Measurements from ENCODE around the gene RPS6KA2. TPM values are rescaled to one million over a fixed set of nuclear protein-coding genes. Genes with fewer than 3 reads are reported as not detected.
A peak's percentile ranks its signal among the peaks of the same experiment; 100 is the strongest.

Gene RPS6KA2
- total RNA-seq, 1 donor from 2014 or later, result 10.4 TPM

GRCh38 chr6:166598441-166599138 is 28.5 kb downstream of the RPS6KA2 start:
- no peaks in the 10 kb centered on the region for H3K27me3 ChIP-seq (ENCODE audit: control insufficient read depth in 3 of 3, insufficient read depth in 3 of 3, low read length in 3 of 3)
- peaks cover 4 to 17% (median 8%) of the 10 kb centered on the region in 3 donors for H3K4me1 ChIP-seq (ENCODE audit: control insufficient read depth in 3 of 3, insufficient read depth in 3 of 3, low read length in 3 of 3)
- peak overlapping the region; percentile 67 for H3K27ac ChIP-seq (ENCODE audit: low read depth, low read length)
- peaks cover 0 to 6% (median 5%) of the 10 kb centered on the region in 3 donors for H3K36me3 ChIP-seq (ENCODE audit: control insufficient read depth in 3 of 3, insufficient read depth in 3 of 3, low read length in 3 of 3)
- H3K9ac ChIP-seq (ENCODE audit: low read depth in 1 of 3, low read length in 3 of 3), result peak overlapping the region in 1 of 3 donors; percentile 41
- no peaks in the 10 kb centered on the region for H3K9me3 ChIP-seq (ENCODE audit: control insufficient read depth in 3 of 3, low read length in 3 of 3)
- no peak overlapping the region for H3K4me3 ChIP-seq (ENCODE audit: low read length in 3 of 3)

GRCh38 chr6:166597711-166598440 is 29.2 kb downstream of the RPS6KA2 start:
- Histone ChIP-seq H3K27ac (ENCODE audit: low read depth, low read length) (peak overlapping the region; percentile 26), H3K27me3 (ENCODE audit: control insufficient read depth in 3 of 3, insufficient read depth in 3 of 3, low read length in 3 of 3) (no peaks in the 10 kb centered on the region), H3K9me3 (ENCODE audit: control insufficient read depth in 3 of 3, low read length in 3 of 3) (no peaks in the 10 kb centered on the region), H3K36me3 (ENCODE audit: control insufficient read depth in 3 of 3, insufficient read depth in 3 of 3, low read length in 3 of 3) (peaks cover 0 to 2% (median 0%) of the 10 kb centered on the region in 3 donors), H3K4me1 (ENCODE audit: control insufficient read depth in 3 of 3, insufficient read depth in 3 of 3, low read length in 3 of 3) (peaks cover 3 to 17% (median 4%) of the 10 kb centered on the region in 3 donors), H3K9ac (ENCODE audit: low read depth in 1 of 3, low read length in 3 of 3) (no peak overlapping the region), H3K4me3 (ENCODE audit: low read length in 3 of 3) (no peak overlapping the region)

DNA sequence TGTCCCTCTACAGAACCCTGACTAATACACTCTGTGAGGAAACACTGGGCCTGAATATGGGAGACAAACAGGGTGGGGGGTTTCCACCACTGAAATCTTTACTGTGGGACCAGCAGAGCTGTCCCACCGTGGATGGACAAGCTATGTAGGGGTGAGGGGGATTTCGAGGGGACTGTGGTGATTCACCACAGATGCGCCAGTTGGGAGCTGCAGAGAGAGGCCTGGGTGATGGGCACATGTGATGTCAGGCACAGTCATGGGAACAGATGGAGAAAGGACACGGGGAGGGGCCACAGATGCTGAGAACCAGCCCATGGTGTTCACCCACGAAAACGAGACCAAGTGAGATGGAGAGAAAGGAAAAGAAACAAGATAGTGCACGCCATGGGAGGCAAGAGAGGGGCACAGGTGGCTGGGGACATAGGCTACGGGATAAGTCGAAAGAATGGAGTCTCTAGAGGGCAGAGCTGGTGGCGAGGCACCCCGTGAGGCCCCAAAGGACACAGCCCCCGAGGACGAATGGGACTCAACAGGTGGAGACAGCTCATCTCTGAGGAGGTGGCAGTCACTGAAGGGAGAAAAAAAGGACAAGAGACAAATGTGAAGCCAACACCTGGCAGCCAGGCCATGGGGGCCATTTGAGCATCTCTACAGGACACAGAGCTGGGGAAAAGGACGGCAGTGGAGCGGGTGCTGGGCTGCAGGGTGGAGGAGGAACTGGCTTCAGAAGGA is 30.1 kb downstream of the RPS6KA2 start:
- Histone ChIP-seq H3K27me3 (ENCODE audit: control insufficient read depth in 3 of 3, insufficient read depth in 3 of 3, low read length in 3 of 3) (no peaks in the 10 kb centered on the region), H3K9ac (ENCODE audit: low read depth in 1 of 3, low read length in 3 of 3) (no peak overlapping the region), H3K4me1 (ENCODE audit: control insufficient read depth in 3 of 3, insufficient read depth in 3 of 3, low read length in 3 of 3) (peaks cover 4 to 19% (median 10%) of the 10 kb centered on the region in 3 donors), H3K9me3 (ENCODE audit: control insufficient read depth in 3 of 3, low read length in 3 of 3) (no peaks in the 10 kb centered on the region), H3K27ac (ENCODE audit: low read depth, low read length) (no peak overlapping the region), H3K36me3 (ENCODE audit: control insufficient read depth in 3 of 3, insufficient read depth in 3 of 3, low read length in 3 of 3) (no peaks in the 10 kb centered on the region), H3K4me3 (ENCODE audit: low read length in 3 of 3) (no peak overlapping the region)

GRCh38 chr6:166595949-166596348 is 31.1 kb downstream of the RPS6KA2 start:
- Histone ChIP-seq H3K27ac (ENCODE audit: low read depth, low read length) (no peak overlapping the region), H3K36me3 (ENCODE audit: control insufficient read depth in 3 of 3, insufficient read depth in 3 of 3, low read length in 3 of 3) (no peaks in the 10 kb centered on the region), H3K4me3 (ENCODE audit: low read length in 3 of 3) (no peak overlapping the region), H3K9ac (ENCODE audit: low read depth in 1 of 3, low read length in 3 of 3) (no peak overlapping the region), H3K27me3 (ENCODE audit: control insufficient read depth in 3 of 3, insufficient read depth in 3 of 3, low read length in 3 of 3) (no peaks in the 10 kb centered on the region), H3K9me3 (ENCODE audit: control insufficient read depth in 3 of 3, low read length in 3 of 3) (no peaks in the 10 kb centered on the region), H3K4me1 (ENCODE audit: control insufficient read depth in 3 of 3, insufficient read depth in 3 of 3, low read length in 3 of 3) (peaks cover 4 to 21% (median 12%) of the 10 kb centered on the region in 3 donors)

GRCh38 chr6:166595061-166595780 is 31.8 kb downstream of the RPS6KA2 start:
- Histone ChIP-seq H3K9me3 (ENCODE audit: control insufficient read depth in 3 of 3, low read length in 3 of 3) (no peaks in the 10 kb centered on the region), H3K27ac (ENCODE audit: low read depth, low read length) (no peak overlapping the region), H3K27me3 (ENCODE audit: control insufficient read depth in 3 of 3, insufficient read depth in 3 of 3, low read length in 3 of 3) (no peaks in the 10 kb centered on the region), H3K9ac (ENCODE audit: low read depth in 1 of 3, low read length in 3 of 3) (no peak overlapping the region), H3K36me3 (ENCODE audit: control insufficient read depth in 3 of 3, insufficient read depth in 3 of 3, low read length in 3 of 3) (no peaks in the 10 kb centered on the region), H3K4me1 (ENCODE audit: control insufficient read depth in 3 of 3, insufficient read depth in 3 of 3, low read length in 3 of 3) (peaks cover 7 to 22% (median 15%) of the 10 kb centered on the region in 3 donors), H3K4me3 (ENCODE audit: low read length in 3 of 3) (no peak overlapping the region)

GRCh38 chr6:166592821-166593220 is 34.2 kb downstream of the RPS6KA2 start:
- no peaks in the 10 kb centered on the region for H3K27me3 ChIP-seq (ENCODE audit: control insufficient read depth in 3 of 3, insufficient read depth in 3 of 3, low read length in 3 of 3)
- no peaks in the 10 kb centered on the region for H3K9me3 ChIP-seq (ENCODE audit: control insufficient read depth in 3 of 3, low read length in 3 of 3)
- H3K4me1 ChIP-seq (ENCODE audit: control insufficient read depth in 3 of 3, insufficient read depth in 3 of 3, low read length in 3 of 3), result peaks cover 22 to 32% (median 29%) of the 10 kb centered on the region in 3 donors
- H3K4me3 ChIP-seq (ENCODE audit: low read length in 3 of 3), result no peak overlapping the region
- no peak overlapping the region for H3K27ac ChIP-seq (ENCODE audit: low read depth, low read length)
- no peak overlapping the region for H3K9ac ChIP-seq (ENCODE audit: low read depth in 1 of 3, low read length in 3 of 3)
- H3K36me3 ChIP-seq (ENCODE audit: control insufficient read depth in 3 of 3, insufficient read depth in 3 of 3, low read length in 3 of 3), result no peaks in the 10 kb centered on the region

DNA sequence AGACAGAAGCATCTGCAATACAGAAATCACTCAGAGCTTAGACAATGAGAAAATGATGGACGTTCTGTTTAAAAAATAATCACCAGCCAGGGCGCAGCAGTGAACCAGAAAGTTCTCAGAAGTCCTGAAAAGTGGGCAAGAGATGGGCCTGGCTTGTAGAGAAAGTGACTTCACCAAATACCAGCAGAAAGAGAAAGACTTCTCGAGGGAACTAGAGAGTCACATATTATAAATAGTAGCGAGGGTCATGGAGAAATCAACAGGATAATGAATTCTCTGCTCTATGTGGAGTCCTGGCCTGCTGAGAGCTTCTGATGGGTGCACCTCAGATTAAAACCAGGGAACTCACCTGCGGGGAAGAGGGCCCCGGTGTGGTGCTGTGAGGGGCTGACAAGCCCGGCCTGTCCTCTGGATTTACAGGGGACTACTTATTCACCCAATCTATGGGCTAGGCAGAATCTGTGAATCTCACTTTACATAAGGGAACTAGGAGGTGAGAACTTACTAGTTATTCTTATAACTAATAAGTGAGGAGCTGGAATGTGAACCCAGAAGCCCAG is 35.0 kb downstream of the RPS6KA2 start:
- H3K36me3 ChIP-seq (ENCODE audit: control insufficient read depth in 3 of 3, insufficient read depth in 3 of 3, low read length in 3 of 3), result no peaks in the 10 kb centered on the region
- no peak overlapping the region for H3K27ac ChIP-seq (ENCODE audit: low read depth, low read length)
- H3K9me3 ChIP-seq (ENCODE audit: control insufficient read depth in 3 of 3, low read length in 3 of 3), result no peaks in the 10 kb centered on the region
- H3K9ac ChIP-seq (ENCODE audit: low read depth in 1 of 3, low read length in 3 of 3), result peak overlapping the region in 1 of 3 donors; percentile 16
- peaks cover 18 to 32% (median 28%) of the 10 kb centered on the region in 3 donors for H3K4me1 ChIP-seq (ENCODE audit: control insufficient read depth in 3 of 3, insufficient read depth in 3 of 3, low read length in 3 of 3)
- H3K27me3 ChIP-seq (ENCODE audit: control insufficient read depth in 3 of 3, insufficient read depth in 3 of 3, low read length in 3 of 3), result no peaks in the 10 kb centered on the region
- peak overlapping the region in 1 of 3 donors; percentile 4 for H3K4me3 ChIP-seq (ENCODE audit: low read length in 3 of 3)

DNA sequence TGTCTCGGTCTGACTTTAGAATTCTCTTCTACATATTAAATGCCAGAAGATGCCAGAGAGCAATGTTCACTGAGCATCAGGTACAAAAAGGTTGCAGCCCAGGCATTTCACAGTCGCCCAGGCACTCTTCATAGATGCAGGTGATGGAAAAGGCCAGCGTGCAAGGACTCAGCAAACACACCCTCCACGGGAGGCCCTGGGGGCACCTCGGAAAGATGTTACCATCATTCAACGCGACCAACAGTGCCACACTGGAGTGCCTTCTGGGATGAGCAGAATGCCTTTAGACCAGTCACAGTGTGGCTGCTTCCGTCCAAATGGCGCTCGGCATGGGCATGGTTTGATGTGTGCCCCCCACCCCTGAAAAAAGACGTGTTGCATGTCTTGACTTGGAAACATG is 36.0 kb downstream of the RPS6KA2 start:
- no peak overlapping the region for H3K9ac ChIP-seq (ENCODE audit: low read depth in 1 of 3, low read length in 3 of 3)
- no peaks in the 10 kb centered on the region for H3K36me3 ChIP-seq (ENCODE audit: control insufficient read depth in 3 of 3, insufficient read depth in 3 of 3, low read length in 3 of 3)
- no peaks in the 10 kb centered on the region for H3K9me3 ChIP-seq (ENCODE audit: control insufficient read depth in 3 of 3, low read length in 3 of 3)
- H3K4me3 ChIP-seq (ENCODE audit: low read length in 3 of 3), result no peak overlapping the region
- peaks cover 17 to 32% (median 26%) of the 10 kb centered on the region in 3 donors for H3K4me1 ChIP-seq (ENCODE audit: control insufficient read depth in 3 of 3, insufficient read depth in 3 of 3, low read length in 3 of 3)
- no peaks in the 10 kb centered on the region for H3K27me3 ChIP-seq (ENCODE audit: control insufficient read depth in 3 of 3, insufficient read depth in 3 of 3, low read length in 3 of 3)
- H3K27ac ChIP-seq (ENCODE audit: low read depth, low read length), result no peak overlapping the region

GRCh38 chr6:166589786-166590574 is 37.1 kb downstream of the RPS6KA2 start:
- H3K27ac ChIP-seq (ENCODE audit: low read depth, low read length), result no peak overlapping the region
- peak overlapping the region in 1 of 3 donors; percentile 4 for H3K9ac ChIP-seq (ENCODE audit: low read depth in 1 of 3, low read length in 3 of 3)
- no peaks in the 10 kb centered on the region for H3K36me3 ChIP-seq (ENCODE audit: control insufficient read depth in 3 of 3, insufficient read depth in 3 of 3, low read length in 3 of 3)
- no peaks in the 10 kb centered on the region for H3K9me3 ChIP-seq (ENCODE audit: control insufficient read depth in 3 of 3, low read length in 3 of 3)
- H3K4me3 ChIP-seq (ENCODE audit: low read length in 3 of 3), result no peak overlapping the region
- peaks cover 17 to 32% (median 26%) of the 10 kb centered on the region in 3 donors for H3K4me1 ChIP-seq (ENCODE audit: control insufficient read depth in 3 of 3, insufficient read depth in 3 of 3, low read length in 3 of 3)
- H3K27me3 ChIP-seq (ENCODE audit: control insufficient read depth in 3 of 3, insufficient read depth in 3 of 3, low read length in 3 of 3), result no peaks in the 10 kb centered on the region

All from skeletal muscle tissue (tissue), 4 donors.